Breast epithelium (tissue), 4 donors: ENCODE results near the gene TOMM34. TPM values are rescaled to one million over a fixed set of nuclear protein-coding genes. Genes with fewer than 3 reads are reported as not detected.

Experiments
- DNase-seq, 2 donors: peaks; one replicate each; pipeline ENCODE4 v3.0.0-alpha.2; 2019; ENCODE audit warnings: low spot score in 2 of 2
- H3K27ac ChIP-seq, 2 donors: fragments of 200-600 bp; sonication (generic) in 1 of 2; one replicate each; pipeline ENCODE4 v1.5.1; 2016 to 2019; ENCODE audit warnings: mild to moderate bottlenecking in 1 of 2
- H3K27me3 ChIP-seq, 2 donors: fragments of 200-600 bp; sonication (generic) in 1 of 2; one replicate each; pipeline versions ENCODE4 v1.5.1 to v1.6.0; 2017 to 2019; ENCODE audit warnings: control low read depth in 1 of 2, mild to moderate bottlenecking in 1 of 2
- H3K36me3 ChIP-seq: fragments of 200-600 bp; one replicate; pipeline ENCODE4 v1.5.1; 2019
- H3K4me1 ChIP-seq, 2 donors: fragments of 200-600 bp; sonication (generic); one replicate each; pipeline ENCODE4 v1.5.1; 2016 to 2019; ENCODE audit warnings: control low read depth in 1 of 2
- H3K4me3 ChIP-seq, 3 donors: fragments of 200-600 bp; sonication (generic); 1 replicate in 2 of 3; 2 replicates in 1 of 3; pipeline ENCODE4 v1.5.1; 2016 to 2019; ENCODE audit warnings: mild to moderate bottlenecking in 3 of 3, moderate library complexity in 2 of 3
- H3K9me3 ChIP-seq, 2 donors: fragments of 200-600 bp; sonication (generic) in 1 of 2; one replicate each; pipeline ENCODE4 v1.5.1; 2016 to 2019; ENCODE audit warnings: control low read depth in 1 of 2
- POLR2A ChIP-seq: fragments of 450-650 bp; IDR thresholded peaks from one replicate; pipeline ENCODE4 v1.6.1; 2016; ENCODE audit warnings: antibody characterized with exemption, mild to moderate bottlenecking, moderate library complexity
- POLR2AphosphoS5 ChIP-seq, 3 donors: sonication (generic); formaldehyde crosslinking; IDR thresholded peaks; one replicate each; pipeline ENCODE4 v1.6.1; 2017; ENCODE audit warnings: antibody characterized with exemption in 3 of 3
- intact Hi-C: fragments of 100-400 bp; cut with DNase I; formaldehyde crosslinking; loops from one replicate; pipeline ENCODE4 v1.15.1; 2023; ENCODE audit warnings: low total_unique reads
- total RNA-seq, 3 donors: library from RNA; depleted of rRNA; stranded (reverse); fragments of >200 nt; gene quantifications; one replicate each; pipeline ENCODE4 v1.1.0, GENCODE V29; 2016
- TF ChIP-seq, protein P1 (sequence below), 3 donors: fragments of 450-650 bp; IDR thresholded peaks; one replicate each; pipeline ENCODE4 v1.5.1; 2016 to 2017; ENCODE audit warnings: antibody characterized with exemption in 3 of 3, mild to moderate bottlenecking in 3 of 3, moderate library complexity in 3 of 3

The TOMM34 gene
- total RNA-seq, 3 donors from 2014 or later, result 14.6 to 21.0 (median 20.3) TPM

DNA sequence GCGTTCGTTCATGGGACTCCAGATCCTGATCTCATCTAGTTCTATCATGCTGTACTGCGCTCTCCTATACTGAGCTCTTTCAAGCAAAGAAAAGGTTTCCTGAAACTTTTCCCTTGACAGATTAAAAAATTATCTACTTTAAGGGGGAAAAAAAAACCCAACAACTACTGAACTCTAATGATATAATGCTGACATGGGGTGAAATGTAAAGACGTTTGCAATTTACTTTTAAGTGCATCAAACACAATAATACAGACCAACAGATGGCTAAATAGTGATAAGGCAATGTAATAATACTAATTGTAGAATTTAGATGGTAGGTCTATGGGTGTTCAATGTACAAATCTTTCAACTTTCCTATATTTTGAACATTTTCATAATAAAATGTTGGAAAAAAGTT, 16.4 kb downstream of the TOMM34 start:
- no peaks in the 10 kb centered on the region for H3K9me3 ChIP-seq
- intact Hi-C loops, result no loop called here
- no peak overlapping the region for H3K27ac ChIP-seq
- peaks cover 15% of the 10 kb centered on the region for H3K36me3 ChIP-seq
- DNase-seq, result no peak
- no peak overlapping the region for H3K4me3 ChIP-seq
- no peaks in the 10 kb centered on the region for H3K27me3 ChIP-seq
- no peaks in the 10 kb centered on the region for H3K4me1 ChIP-seq
- TF ChIP-seq, protein P1, sequence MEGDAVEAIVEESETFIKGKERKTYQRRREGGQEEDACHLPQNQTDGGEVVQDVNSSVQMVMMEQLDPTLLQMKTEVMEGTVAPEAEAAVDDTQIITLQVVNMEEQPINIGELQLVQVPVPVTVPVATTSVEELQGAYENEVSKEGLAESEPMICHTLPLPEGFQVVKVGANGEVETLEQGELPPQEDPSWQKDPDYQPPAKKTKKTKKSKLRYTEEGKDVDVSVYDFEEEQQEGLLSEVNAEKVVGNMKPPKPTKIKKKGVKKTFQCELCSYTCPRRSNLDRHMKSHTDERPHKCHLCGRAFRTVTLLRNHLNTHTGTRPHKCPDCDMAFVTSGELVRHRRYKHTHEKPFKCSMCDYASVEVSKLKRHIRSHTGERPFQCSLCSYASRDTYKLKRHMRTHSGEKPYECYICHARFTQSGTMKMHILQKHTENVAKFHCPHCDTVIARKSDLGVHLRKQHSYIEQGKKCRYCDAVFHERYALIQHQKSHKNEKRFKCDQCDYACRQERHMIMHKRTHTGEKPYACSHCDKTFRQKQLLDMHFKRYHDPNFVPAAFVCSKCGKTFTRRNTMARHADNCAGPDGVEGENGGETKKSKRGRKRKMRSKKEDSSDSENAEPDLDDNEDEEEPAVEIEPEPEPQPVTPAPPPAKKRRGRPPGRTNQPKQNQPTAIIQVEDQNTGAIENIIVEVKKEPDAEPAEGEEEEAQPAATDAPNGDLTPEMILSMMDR (IDR thresholded peaks at IDR 0.05), result no peak
- TF ChIP-seq POLR2AphosphoS5 (IDR thresholded peaks at IDR 0.05) (no peak), POLR2A (no peak)

DNA sequence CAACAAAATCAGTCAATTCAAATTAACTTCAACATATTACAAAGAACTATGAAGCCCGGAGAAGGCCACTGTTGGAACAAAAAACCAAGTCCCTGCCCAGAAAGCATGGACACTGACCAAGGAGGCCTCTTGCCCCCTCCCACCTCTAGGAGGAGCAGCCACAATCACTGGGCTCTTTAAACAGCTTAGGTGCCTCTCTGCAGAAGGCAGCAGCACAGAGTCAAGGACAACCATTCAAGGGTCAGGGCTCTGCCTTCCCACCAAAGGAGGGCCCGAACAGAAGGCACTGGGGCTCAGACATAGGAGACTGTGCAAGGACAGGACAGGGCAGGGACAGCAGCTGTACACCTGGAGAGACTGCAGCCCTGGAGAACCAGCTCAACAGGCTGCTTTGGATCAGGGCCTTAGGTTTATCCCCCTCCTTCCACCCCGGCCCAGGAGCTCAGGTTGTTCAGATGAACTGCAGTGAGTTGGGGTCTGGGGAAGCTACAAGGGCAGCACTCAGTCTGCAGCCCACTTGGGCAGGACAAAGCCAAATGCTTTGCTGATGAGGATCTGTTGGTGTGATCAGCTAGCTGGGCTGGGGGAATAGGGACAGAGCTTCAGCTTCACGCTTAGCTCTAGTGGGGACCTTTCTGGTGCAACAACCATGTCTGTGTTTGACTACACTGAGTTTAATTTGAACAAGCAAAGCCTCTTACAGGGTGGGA, 17.8 kb downstream of the TOMM34 start:
- Histone ChIP-seq H3K4me3 (no peak overlapping the region), H3K4me1 (no peaks in the 10 kb centered on the region), H3K27me3 (no peaks in the 10 kb centered on the region), H3K36me3 (peaks cover 15% of the 10 kb centered on the region), H3K9me3 (no peaks in the 10 kb centered on the region), H3K27ac (no peak overlapping the region)
- intact Hi-C loops, result no loop called here
- TF ChIP-seq POLR2AphosphoS5 (IDR thresholded peaks at IDR 0.05), result no peak
- TF ChIP-seq, protein P1 (IDR thresholded peaks at IDR 0.05), result no peak
- TF ChIP-seq POLR2A, result no peak
- no peak for DNase-seq

DNA sequence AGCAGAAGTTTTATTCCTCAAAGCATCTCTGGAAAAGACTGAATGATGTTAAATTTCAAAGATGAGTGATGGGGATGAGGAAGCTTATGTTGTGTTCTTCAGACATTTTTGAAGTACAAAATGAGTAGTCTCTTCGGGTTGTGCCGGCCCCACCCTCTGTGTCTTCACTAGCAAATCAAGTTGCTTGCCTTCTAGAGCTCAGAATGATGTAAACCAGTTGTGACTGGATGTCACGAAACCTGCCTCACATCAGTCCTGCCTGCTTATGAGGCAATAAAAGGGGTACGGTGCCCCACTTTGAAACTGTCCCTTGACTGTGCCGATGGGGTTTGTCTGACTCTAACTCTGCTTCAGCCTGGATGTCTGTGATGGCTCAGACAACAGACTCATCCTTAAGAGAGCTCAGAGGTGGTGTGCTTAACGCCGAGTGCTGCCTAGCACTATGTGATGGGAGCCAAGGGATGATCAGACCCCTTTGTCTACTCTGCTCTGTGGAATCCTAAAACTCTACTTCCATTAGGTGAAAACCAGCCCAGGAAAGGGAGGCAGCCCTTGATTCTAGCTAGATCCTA, 19.0 kb downstream of the TOMM34 start:
- TF ChIP-seq POLR2A, result no peak
- no peaks in the 10 kb centered on the region for H3K27me3 ChIP-seq
- DNase-seq, result no peak
- H3K4me3 ChIP-seq, result no peak overlapping the region
- no peaks in the 10 kb centered on the region for H3K9me3 ChIP-seq
- peaks cover 15% of the 10 kb centered on the region for H3K36me3 ChIP-seq
- intact Hi-C loops, result loop anchor here (1.0 kb wide), 1 partner anchor 18 kb away; no protein-coding TSS in a partner anchor
- H3K4me1 ChIP-seq, result no peaks in the 10 kb centered on the region
- H3K27ac ChIP-seq, result no peak overlapping the region

DNA sequence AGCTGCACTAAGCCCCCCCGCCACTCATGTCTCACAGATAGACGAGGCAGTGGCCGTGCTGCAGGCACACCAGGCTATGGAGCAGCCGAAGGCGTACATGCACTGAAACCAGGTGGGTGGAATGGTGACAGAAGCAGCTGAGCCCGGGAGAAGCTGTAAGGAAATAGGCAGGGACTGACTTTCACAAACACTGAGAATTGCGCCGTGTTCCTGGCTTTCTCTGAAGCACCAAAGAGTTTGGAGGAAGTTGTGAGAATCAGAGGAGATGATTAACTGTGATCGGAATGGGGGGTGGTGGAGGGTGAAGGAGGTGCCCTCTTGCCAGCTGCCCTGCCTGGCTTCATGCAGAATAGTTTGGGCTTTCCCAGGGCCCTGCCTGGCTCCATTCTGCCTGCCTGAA, 21.6 kb downstream of the TOMM34 start:
- Histone ChIP-seq H3K4me3 (no peak overlapping the region), H3K27ac (peak overlapping the region in 1 of 2 donors; percentile 19), H3K4me1 (no peaks in the 10 kb centered on the region), H3K27me3 (no peaks in the 10 kb centered on the region), H3K36me3 (peaks cover 15% of the 10 kb centered on the region), H3K9me3 (no peaks in the 10 kb centered on the region)
- TF ChIP-seq POLR2AphosphoS5 (IDR thresholded peaks at IDR 0.05) (no peak), POLR2A (no peak)
- TF ChIP-seq, protein P1 (IDR thresholded peaks at IDR 0.05), result no peak
- no peak for DNase-seq
- intact Hi-C loops, result no loop called here

DNA sequence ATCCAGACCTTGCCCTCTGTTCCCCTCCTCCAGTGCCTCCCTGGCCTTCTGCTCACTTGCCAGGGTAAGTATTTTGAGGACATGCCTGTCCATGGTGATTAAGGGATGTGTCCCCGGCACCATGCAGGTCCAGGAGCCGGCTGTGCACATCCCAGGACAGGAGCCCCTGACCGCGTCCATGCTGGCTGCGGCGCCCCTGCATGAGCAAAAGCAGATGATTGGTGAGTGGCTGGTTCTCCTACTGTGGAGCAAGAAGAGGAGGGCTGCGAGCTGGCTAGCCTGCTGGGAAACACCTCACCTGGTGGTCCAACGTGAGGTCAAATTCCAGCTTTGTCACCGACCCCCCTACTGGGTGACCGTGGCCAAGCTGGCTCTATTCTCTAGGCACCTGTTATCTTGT, 23.7 kb downstream of the TOMM34 start:
- no peaks in the 10 kb centered on the region for H3K4me1 ChIP-seq
- H3K9me3 ChIP-seq, result no peaks in the 10 kb centered on the region
- H3K4me3 ChIP-seq, result no peak overlapping the region
- no peaks in the 10 kb centered on the region for H3K36me3 ChIP-seq
- H3K27me3 ChIP-seq, result no peaks in the 10 kb centered on the region
- intact Hi-C loops, result no loop called here
- DNase-seq, result no peak
- no peak for TF ChIP-seq POLR2AphosphoS5 (IDR thresholded peaks at IDR 0.05)
- TF ChIP-seq, protein P1 (IDR thresholded peaks at IDR 0.05), result no peak
- TF ChIP-seq POLR2A, result no peak
- no peak overlapping the region for H3K27ac ChIP-seq
